ENCODE results near the gene BBLN. TPM values are rescaled to one million over a fixed set of nuclear protein-coding genes. Genes with fewer than 3 reads are reported as not detected.

BBLN gene
- polyA plus RNA-seq, 1 donor from 2014 or later: 330 TPM

- Histone ChIP-seq H3F3A (ENCODE audit: insufficient read depth, low read length, poor library complexity, severe bottlenecking) (no peaks in the 10 kb centered on the region), H3K9me3 (ENCODE audit: low read length) (no peaks in the 10 kb centered on the region), H3K9me2 (ENCODE audit: insufficient read depth, low read length) (no peaks in the 10 kb centered on the region), H3K27ac (ENCODE audit: low read length) (peak within 1 kb of the TSS; percentile 97), H4K20me1 (ENCODE audit: insufficient read depth) (no peaks in the 10 kb centered on the region), H3K36me3 (ENCODE audit: insufficient read depth, low read length) (peaks cover 5% of the 10 kb centered on the region), H3K4me2 (ENCODE audit: low read length) (peak within 1 kb of the TSS; percentile 96), H2AFZ (ENCODE audit: low read depth, low read length) (peak within 1 kb of the TSS; percentile 73), H3K9ac (ENCODE audit: low read length) (peak within 1 kb of the TSS; percentile 97), H3K27me3 (ENCODE audit: insufficient read depth, low read depth, low read length) (no peaks in the 10 kb centered on the region), H3K79me2 (replicated peaks; ENCODE audit: insufficient read depth, low read length) (peaks cover 17% of the 10 kb centered on the region), H3K4me3 (ENCODE audit: low read length) (peak within 1 kb of the TSS; percentile 99)
- TF ChIP-seq EP300 (conservative IDR thresholded peaks at IDR 0.05; ENCODE audit: poor library complexity, severe bottlenecking) (peak; percentile 39), CTCF (IDR thresholded peaks at IDR 0.05; ENCODE audit: poor library complexity, severe bottlenecking) (peak; percentile 99), EZH2 (IDR thresholded peaks at IDR 0.05; ENCODE audit: borderline replicate concordance, insufficient read depth, low read length, poor library complexity, severe bottlenecking) (no peak), MXI1 (conservative IDR thresholded peaks at IDR 0.05; ENCODE audit: poor library complexity, severe bottlenecking) (peak; percentile 56), REST (IDR thresholded peaks at IDR 0.05; ENCODE audit: borderline replicate concordance) (no peak), POLR2AphosphoS5 (IDR thresholded peaks at IDR 0.05) (peak; percentile 95), RAD21 (conservative IDR thresholded peaks at IDR 0.05) (peak; percentile 45), SMC3 (conservative IDR thresholded peaks at IDR 0.05; ENCODE audit: poor library complexity) (peak; percentile 60), TAF1 (IDR thresholded peaks at IDR 0.05; ENCODE audit: low read depth) (peak; percentile 50)
Observed at GRCh38 chr9:128203024-128203706, 43.1 kb downstream of the BBLN start, which contains the start of gene DNM1. Gene DNM1 (plus strand): TSS chr9:128203379. CDS start chr9:128203471, 92 bp downstream.

GRCh38 chr9:128203707-128204551, 43.9 kb downstream of the BBLN start:
- Histone ChIP-seq H3K36me3 (ENCODE audit: insufficient read depth, low read length) (peaks cover 5% of the 10 kb centered on the region), H3K9me3 (ENCODE audit: low read length) (no peaks in the 10 kb centered on the region), H3F3A (ENCODE audit: insufficient read depth, low read length, poor library complexity, severe bottlenecking) (no peaks in the 10 kb centered on the region), H3K79me2 (replicated peaks; ENCODE audit: insufficient read depth, low read length) (peaks cover 17% of the 10 kb centered on the region), H3K9ac (ENCODE audit: low read length) (peak overlapping the region; percentile 97), H4K20me1 (ENCODE audit: insufficient read depth) (no peaks in the 10 kb centered on the region), H3K27ac (ENCODE audit: low read length) (peak overlapping the region; percentile 97), H2AFZ (ENCODE audit: low read depth, low read length) (peak overlapping the region; percentile 73), H3K4me3 (ENCODE audit: low read length) (peak overlapping the region; percentile 99), H3K27me3 (ENCODE audit: insufficient read depth, low read depth, low read length) (no peaks in the 10 kb centered on the region), H3K9me2 (ENCODE audit: insufficient read depth, low read length) (no peaks in the 10 kb centered on the region), H3K4me2 (ENCODE audit: low read length) (peak overlapping the region; percentile 96)
- no peak for TF ChIP-seq EZH2 (IDR thresholded peaks at IDR 0.05; ENCODE audit: borderline replicate concordance, insufficient read depth, low read length, poor library complexity, severe bottlenecking)
- TF ChIP-seq RAD21 (conservative IDR thresholded peaks at IDR 0.05): peak; percentile 10
- TF ChIP-seq SMC3 (conservative IDR thresholded peaks at IDR 0.05; ENCODE audit: poor library complexity): no peak
- TF ChIP-seq CTCF (IDR thresholded peaks at IDR 0.05; ENCODE audit: poor library complexity, severe bottlenecking): peak; percentile 60
- peak; percentile 83 for TF ChIP-seq REST (IDR thresholded peaks at IDR 0.05; ENCODE audit: borderline replicate concordance)
- peak; percentile 72 for TF ChIP-seq POLR2AphosphoS5 (IDR thresholded peaks at IDR 0.05)
- TF ChIP-seq EP300 (conservative IDR thresholded peaks at IDR 0.05; ENCODE audit: poor library complexity, severe bottlenecking): peak; percentile 33
- TF ChIP-seq MXI1 (conservative IDR thresholded peaks at IDR 0.05; ENCODE audit: poor library complexity, severe bottlenecking): peak; percentile 42
- peak; percentile 77 for TF ChIP-seq TAF1 (IDR thresholded peaks at IDR 0.05; ENCODE audit: low read depth)

Data from neural cell (in vitro differentiated cells).